Ishikawa (cell line): ENCODE data around the gene CDR2.

Experiments
- CEBPB ChIP-seq: IDR thresholded peaks from 2 replicates; pipeline ENCODE4 v1.6.1; 2012
- CREB1 ChIP-seq: IDR thresholded peaks from 2 replicates; pipeline ENCODE4 v1.6.1; 2012; ENCODE audit warnings: low read depth
- EGR1 ChIP-seq: IDR thresholded peaks from 2 replicates; pipeline ENCODE4 v1.6.1; 2012
- EP300 ChIP-seq: IDR thresholded peaks from 2 replicates; pipeline ENCODE4 v1.6.1; 2012; ENCODE audit warnings: borderline replicate concordance
- FOXM1 ChIP-seq: IDR thresholded peaks from 2 replicates; pipeline ENCODE4 v1.6.1; 2012; ENCODE audit warnings: low read depth, borderline replicate concordance
- MAX ChIP-seq: IDR thresholded peaks from 2 replicates; pipeline ENCODE4 v1.6.1; 2012
- NFIC ChIP-seq: IDR thresholded peaks from 2 replicates; pipeline ENCODE4 v1.6.1; 2012
- RAD21 ChIP-seq: IDR thresholded peaks from 2 replicates; pipeline ENCODE4 v1.6.1; 2012; ENCODE audit warnings: low read depth
- TAF1 ChIP-seq: IDR thresholded peaks from 2 replicates; pipeline ENCODE4 v1.6.1; 2012; ENCODE audit warnings: low read depth, mild to moderate bottlenecking
- TCF12 ChIP-seq: IDR thresholded peaks from 2 replicates; pipeline ENCODE4 v1.6.1; 2012; ENCODE audit warnings: low read depth
- TEAD4 ChIP-seq: IDR thresholded peaks from 2 replicates; pipeline ENCODE4 v1.6.1; 2012
- USF1 ChIP-seq: IDR thresholded peaks from 2 replicates; pipeline ENCODE4 v1.6.1; 2012
- YY1 ChIP-seq: IDR thresholded peaks from 2 replicates; pipeline ENCODE4 v1.6.1; 2012; ENCODE audit warnings: low read depth
- ZBTB7A ChIP-seq: IDR thresholded peaks from 2 replicates; pipeline ENCODE4 v1.6.1; 2012; ENCODE audit warnings: low read depth
- TF ChIP-seq, protein P1 (sequence below): IDR thresholded peaks from 2 replicates; pipeline ENCODE4 v1.6.1; 2012; ENCODE audit warnings: low read depth, mild to moderate bottlenecking

Gene CDR2

GRCh38 chr16:22397931-22398330 lies 23.5 kb upstream of the CDR2 start:
- no peak for TF ChIP-seq CEBPB
- TF ChIP-seq NFIC: no peak

GRCh38 chr16:22397464-22397863 lies 23.0 kb upstream of the CDR2 start:
- TF ChIP-seq EP300 (no peak), TCF12 (no peak), NFIC (no peak), RAD21 (no peak), YY1 (no peak), CREB1 (no peak), CEBPB (no peak), TEAD4 (peak; percentile 42)
- TF ChIP-seq, protein P1, sequence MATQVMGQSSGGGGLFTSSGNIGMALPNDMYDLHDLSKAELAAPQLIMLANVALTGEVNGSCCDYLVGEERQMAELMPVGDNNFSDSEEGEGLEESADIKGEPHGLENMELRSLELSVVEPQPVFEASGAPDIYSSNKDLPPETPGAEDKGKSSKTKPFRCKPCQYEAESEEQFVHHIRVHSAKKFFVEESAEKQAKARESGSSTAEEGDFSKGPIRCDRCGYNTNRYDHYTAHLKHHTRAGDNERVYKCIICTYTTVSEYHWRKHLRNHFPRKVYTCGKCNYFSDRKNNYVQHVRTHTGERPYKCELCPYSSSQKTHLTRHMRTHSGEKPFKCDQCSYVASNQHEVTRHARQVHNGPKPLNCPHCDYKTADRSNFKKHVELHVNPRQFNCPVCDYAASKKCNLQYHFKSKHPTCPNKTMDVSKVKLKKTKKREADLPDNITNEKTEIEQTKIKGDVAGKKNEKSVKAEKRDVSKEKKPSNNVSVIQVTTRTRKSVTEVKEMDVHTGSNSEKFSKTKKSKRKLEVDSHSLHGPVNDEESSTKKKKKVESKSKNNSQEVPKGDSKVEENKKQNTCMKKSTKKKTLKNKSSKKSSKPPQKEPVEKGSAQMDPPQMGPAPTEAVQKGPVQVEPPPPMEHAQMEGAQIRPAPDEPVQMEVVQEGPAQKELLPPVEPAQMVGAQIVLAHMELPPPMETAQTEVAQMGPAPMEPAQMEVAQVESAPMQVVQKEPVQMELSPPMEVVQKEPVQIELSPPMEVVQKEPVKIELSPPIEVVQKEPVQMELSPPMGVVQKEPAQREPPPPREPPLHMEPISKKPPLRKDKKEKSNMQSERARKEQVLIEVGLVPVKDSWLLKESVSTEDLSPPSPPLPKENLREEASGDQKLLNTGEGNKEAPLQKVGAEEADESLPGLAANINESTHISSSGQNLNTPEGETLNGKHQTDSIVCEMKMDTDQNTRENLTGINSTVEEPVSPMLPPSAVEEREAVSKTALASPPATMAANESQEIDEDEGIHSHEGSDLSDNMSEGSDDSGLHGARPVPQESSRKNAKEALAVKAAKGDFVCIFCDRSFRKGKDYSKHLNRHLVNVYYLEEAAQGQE: no peak

DNA sequence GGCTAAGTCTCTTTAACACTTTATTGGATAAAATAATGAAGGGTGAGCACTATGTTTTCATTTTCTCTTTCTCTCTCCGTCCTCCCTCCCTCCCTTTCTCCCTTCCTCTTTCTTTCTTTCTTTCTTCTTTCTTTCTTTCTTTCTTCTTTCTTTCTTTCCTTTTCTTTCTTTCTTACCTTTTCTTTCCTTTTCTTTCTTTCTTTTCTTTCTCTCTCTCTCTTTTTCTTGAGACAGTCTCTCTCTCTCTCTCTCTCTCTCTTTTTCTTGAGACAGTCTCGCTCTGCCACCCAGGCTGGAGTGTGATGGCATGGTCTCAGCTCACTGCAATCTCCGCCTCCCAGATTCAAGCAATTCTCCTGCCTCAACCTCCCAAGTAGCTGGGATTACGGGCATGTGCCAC lies 21.5 kb upstream of the CDR2 start:
- TF ChIP-seq TAF1 (no peak), USF1 (no peak), EGR1 (no peak), TEAD4 (no peak), MAX (no peak), ZBTB7A (no peak), RAD21 (no peak), NFIC (no peak), TCF12 (no peak), FOXM1 (no peak), YY1 (no peak), EP300 (no peak), CREB1 (no peak), CEBPB (no peak)
- TF ChIP-seq, protein P1: no peak

- TF ChIP-seq TCF12 (no peak), CEBPB (no peak), MAX (no peak), RAD21 (no peak), TAF1 (no peak), EGR1 (no peak), TEAD4 (no peak), NFIC (no peak), CREB1 (no peak), ZBTB7A (no peak), EP300 (no peak)
- TF ChIP-seq, protein P1: no peak
Measured at GRCh38 chr16:22394121-22394520, 19.7 kb upstream of the CDR2 start.

- TF ChIP-seq TEAD4: no peak
- TF ChIP-seq, protein P1: no peak
- no peak for TF ChIP-seq TCF12
- TF ChIP-seq RAD21: no peak
Measured at GRCh38 chr16:22388101-22388644, 13.8 kb upstream of the CDR2 start.
